Stimulated activated CD4-positive, alpha-beta T cell treated with anti-CD3 and anti-CD28 coated beads, Interleukin-15, amount 100 ng/mL, for 48 hours (primary cell): ENCODE measurements around the gene DBI.
"Not testable (repeated sequence)": the region's sequence is repeated elsewhere in the genome, so short reads cannot be mapped to it uniquely, and the experiment has no call there.

ENCODE experiments used
- DNase-seq, 2 donors: peaks; one replicate each; pipeline ENCODE4 v3.0.0-alpha.2; 2020; ENCODE audit warnings: low read depth in 2 of 2

The DBI gene

DNA sequence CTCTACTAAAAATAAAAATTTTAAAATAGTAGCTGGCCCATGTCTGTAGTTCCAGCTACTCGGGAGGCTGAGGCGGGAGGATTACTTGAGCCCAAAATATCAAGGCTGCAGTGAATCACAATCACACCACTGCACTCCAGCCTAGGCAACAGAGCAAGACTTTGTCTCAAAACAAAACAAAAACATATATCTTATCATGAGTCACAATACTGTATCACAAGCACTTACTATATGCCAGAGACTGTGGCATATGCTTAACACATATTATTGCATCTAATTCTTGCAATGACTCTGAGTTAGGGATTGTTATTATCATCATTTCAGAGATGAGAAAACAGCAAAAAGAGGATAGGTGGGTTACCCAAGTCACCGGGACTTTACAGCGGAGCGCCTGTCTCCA lies 35.3 kb downstream of the DBI start:
- DNase-seq = no peak

DNA sequence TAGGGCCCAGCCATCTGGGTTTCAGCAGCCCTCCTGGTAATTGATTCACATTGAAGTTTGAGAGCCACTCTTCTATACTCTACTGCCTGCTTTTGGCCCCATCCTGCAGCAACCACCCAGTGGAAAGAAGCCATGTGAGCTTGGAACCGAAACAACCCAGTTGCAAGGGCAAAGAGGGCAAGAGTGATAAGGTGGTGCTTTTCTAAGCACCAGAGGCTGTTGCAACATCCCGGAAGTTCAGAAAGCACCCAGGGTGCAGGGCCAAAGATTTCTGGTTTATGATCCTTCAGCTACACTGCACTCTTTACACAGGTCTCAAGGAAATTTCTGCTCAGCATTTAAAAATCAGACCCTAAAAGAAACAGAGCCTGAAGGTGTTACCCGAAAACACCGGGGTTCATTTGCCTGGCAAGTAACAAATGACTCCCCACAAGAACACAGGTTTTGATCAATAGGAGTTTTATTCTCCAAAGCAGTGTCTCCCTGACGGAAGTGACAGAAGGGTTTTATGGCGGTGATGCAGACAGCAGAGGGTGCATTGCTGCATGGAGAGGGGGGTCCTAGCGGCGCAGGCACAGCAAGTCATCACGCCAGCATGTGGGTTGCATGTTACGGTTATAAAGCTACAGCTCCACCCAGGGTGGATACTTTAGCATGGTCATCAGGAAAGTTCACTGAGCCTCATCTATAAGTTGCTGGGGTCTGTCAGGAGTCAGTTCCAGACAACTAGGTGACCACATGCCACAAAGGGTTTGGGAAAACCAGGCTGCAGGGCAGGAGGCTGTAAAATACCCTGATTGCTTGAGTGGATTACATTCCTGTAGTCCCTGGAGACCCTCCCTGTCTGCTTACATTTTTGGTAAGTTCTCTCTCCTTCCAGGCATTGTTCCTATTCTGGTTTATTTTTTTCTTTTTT lies 36.1 kb downstream of the DBI start:
- no peak for DNase-seq

DNA sequence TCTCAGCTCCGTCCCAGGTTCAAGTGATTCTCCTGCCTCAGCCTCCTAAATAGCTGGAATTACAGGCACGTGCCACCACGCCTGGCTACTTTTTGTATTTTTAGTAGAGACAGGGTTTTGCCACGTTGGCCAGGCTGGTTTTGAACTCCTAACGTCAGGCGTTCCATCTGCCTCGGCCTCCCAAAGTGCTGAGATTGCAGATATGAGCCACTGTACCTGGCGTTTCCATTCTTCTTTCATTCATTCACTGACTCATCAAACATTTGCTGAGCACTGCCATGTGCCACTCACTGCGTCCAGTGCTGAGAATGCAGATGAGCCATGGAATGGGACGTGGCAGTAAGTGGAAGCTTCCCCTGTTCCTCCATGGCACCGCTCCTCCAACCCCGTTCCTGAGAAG lies 36.8 kb downstream of the DBI start:
- DNase-seq = not testable (repeated sequence)

DNA sequence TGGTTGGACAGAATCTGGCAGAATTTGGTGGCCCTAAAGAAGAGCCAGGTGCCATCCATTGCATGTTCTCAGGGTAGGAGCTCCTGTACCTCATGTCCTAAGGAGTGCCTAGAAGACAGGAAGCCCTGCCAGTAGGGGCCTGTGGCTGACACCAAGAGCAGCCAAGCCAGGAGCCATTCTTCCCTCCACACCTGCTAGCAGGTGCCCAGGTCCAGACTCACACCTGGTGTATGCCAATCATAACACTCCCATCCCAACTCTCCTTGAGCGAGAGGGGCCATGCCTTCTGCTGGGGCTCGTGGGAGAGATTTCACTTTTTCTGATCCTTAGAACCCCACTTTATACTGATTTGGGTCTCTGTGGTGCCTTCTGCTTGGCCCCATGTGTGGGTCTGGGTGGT lies 38.4 kb downstream of the DBI start:
- no peak for DNase-seq

DNA sequence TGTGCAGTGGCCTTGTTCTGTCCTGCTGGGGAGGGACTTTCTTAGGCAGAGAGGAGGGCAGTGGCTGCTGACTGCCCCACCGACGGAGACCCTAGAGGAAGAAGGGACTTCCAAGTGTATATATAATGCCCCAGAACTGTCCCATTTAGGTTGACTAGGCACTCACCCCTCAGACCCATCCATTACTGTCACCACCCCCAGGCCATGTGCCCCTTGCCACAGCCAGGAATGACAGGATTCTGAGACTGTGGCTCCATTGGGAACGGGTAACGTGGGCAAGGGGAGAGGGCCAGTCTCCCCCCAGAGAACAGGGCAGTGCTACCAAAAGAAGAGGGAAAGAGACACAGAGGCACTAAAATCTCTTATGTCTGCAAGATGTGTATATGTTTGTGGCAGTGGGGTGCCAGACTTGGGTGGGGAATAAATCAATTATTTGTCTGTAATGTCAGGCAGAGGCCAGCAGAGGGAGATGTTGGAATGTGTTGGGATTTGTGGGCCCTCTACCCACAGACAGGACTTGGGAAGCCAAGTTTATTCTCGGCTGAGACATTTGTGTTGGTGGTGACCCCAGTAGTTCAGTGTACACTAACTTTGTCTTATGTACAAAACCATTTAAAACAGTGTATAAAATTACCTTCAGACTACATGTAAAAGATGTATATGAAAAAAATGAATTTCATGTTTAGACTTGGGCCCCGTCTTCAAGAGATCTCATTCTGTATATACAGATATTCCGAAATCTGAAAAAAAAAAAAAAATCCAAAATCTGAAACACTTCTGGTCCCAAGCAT lies 40.8 kb downstream of the DBI start:
- peak in 1 of 2 donors; percentile 25 for DNase-seq

DNA sequence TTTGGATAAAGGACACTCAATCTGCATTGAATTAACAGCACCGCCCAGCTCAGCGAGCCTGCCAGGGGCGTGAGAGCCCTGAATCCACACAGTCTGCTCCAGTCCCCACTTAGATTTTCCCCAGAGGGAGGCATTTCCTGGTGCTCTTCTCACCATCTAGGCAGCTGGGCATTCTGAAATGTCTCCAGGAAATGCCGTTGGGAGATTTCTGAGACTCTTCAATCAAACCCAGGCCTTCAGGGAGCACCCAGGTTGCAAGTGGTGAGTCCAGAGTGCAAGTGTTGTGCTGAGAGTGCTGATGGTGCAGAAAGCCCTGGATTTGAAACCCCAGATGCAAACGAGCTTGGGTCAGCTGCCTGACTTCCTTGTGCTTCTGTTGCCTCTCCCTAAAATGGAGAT lies 41.4 kb downstream of the DBI start:
- no peak for DNase-seq

DNA sequence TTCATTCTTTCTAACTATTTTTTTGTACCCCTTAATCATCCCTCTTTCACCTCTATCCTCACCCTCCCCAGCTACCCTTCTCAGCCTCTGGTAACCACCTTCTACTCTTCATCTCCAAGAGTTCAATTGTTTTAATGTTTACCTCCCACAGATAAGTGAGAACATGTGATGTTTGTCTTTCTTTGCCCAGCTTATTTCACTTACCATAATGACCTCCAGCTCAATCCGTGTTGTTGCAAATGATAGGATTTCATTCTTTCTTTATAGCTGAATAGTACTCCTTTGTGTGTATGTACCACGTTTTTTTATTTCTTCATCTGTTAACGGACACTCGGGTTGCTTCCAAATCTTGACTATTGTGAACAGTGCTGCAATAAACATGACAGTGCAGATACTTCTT lies 42.7 kb downstream of the DBI start:
- no peak for DNase-seq

DNA sequence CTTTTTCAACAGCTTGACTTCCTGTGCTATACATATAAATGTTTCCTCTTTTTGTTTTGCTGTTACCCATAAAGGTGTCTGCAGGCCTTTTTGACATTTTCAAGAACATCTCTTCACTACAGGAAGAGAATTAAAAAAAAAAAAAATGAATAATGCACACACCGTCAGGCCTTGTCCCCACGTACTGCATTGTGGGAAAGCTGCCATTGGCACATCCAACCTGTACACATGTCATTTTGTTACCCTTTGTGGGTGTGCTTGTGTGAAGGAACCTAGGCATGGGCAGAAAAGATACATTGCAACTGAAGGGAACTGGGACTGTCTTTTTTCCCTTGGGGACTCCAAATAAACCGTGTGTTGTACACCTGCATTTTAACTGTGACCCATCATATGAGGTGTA lies 48.1 kb downstream of the DBI start:
- DNase-seq = no peak

DNA sequence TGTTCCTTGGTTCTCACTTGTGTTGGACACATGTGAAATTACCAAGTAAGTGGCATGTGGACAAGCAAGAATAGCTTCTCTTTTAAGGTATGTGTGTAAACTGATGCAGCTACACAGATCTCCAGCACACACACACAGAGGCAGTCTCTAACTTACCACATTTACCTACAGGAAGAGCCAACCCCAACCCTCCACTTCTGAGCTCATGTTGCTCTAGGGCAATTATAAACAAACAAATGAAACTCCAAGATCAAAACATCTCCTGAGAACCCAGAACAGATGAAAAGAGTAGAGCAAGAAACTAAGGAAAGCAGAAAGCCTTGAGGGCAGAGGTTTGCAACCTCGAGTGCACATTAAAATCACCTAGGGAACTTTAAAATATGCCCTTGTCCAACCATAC lies 48.9 kb downstream of the DBI start:
- DNase-seq = no peak

DNA sequence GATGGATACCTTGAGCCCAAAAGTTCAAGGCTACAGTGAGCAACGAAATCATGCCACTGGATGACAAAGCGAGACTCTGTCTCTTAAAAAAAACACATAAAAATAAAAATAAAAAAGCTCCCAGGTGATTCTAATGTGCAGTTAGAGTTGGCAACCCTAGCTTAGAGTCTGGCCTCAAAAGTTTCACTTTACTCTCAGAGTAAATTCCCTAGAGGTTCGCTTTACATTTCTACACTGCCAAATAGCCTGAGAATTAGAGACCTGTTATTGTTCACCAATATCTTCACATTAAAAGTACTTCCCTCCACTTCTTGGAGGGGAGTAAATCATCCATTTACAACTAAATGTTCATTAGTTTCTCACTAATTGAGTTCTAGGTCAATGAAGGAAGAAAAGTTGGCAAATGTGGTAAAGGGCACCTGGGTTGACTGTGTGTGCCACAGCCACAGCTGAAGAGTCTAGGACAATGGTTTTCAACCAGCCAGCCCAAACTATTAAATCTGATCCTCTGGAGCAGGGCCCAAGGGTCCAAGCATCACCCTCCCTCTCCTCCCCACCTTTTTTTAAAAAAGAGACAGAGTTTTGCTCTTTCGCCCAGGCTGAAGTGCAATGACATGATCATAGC lies 49.6 kb downstream of the DBI start:
- no peak for DNase-seq

DNA sequence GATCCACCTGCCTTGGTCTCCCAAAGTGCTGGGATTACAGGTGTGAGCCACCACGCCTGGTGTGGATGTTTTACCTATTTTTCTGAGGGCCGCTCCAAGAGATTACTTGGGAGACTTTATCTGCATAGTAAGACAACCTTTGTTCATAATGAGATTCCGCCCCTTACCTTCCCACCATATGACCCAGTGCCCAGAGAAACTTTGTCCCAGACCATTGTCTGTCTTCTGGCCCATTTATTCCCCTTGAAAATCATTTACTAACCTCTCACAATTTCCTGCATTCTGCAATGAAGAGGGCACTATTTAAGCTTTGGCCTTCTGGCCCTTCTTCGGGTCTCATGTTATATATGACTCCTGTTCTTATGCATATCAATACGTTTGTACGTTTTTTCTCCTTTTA lies 51.1 kb downstream of the DBI start:
- DNase-seq = no peak

DNA sequence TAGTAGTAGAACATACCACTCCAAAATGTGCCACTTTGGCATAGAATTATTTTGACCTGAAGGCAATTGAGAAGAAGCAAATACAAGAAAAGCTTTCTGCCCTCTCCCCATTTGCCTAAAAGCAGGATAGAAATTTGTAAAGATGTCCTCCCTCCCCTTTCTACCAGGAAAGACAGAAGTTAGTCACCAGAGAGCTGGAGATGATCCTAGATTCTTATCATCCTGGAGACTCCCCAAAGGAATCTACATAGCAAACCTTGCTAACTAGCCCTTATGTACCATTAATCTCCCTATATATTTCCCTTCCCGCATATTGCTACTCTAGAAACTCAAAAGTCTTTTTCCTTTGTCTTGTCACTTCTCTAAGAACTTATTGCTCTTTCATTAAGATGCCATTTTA lies 52.3 kb downstream of the DBI start:
- no peak for DNase-seq

DNA sequence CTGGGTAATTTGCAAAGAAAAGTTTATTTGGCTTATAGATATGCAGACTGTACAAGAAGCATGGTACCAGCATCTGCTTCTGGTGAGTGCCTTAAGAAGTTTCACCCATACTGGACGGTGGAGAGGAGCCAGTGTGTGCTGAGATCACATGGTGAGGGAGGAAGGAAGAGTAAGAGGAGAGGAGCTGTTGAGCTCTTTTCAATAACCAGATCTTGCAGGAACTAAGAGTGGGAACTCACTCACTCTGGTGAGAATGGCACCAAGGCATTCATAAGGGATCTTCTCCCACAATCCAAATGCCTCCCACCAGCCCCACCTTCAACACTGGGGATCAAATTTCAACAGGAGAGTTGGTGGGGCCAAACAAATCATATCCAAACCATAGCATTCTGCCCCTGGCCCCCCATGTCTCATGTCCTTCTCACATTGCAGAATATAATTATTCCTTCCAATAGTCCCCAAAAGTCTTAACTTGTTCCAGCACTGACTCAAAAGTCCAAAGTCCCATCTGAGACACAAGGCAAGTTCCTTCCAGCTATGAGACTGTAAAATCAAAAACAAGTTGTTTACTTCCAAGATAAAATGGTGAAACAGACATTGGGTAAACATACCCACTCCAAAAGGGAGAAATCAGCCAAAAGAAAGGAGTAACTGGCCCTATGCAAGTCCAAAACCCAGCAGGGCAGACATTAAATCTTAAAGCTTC lies 53.2 kb downstream of the DBI start:
- no peak for DNase-seq

DNA sequence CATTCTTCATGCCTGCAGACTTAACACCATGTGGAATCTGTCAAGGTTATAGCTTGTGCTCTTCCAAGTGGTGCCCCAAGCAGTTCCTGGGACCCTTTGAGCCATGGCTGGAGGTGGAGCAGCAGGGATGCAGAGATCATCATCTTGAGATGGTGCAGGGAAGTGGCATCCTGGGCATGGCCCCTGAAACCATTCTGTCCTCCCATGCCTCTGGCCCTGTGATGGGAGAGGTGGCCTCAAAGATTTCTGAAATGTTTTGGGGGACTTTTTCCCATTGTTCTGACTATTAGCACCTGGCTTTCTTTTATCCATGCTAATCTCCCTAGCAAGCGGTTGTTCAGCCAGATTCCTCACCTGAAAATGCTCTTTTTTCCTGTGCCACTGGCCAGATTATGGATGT lies 54.5 kb downstream of the DBI start:
- DNase-seq = no peak

DNA sequence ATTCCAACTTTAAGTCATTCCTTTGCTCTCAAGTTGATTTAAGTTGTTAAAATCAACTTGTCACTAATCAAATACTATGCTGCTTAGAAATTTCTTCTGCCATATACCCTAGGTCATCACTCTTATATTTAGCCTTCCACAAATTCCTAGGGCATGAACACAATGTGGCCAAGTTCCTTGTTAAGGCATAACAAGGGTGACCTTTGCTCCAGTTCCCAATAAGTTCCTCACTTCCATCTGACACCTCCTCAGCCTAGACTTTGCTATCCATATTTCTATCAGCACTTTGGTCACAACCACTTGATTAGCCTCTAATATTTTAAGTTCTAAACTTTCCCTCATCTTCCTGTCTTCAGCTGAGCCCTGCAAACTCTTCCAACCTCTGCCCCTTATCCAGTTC lies 55.0 kb downstream of the DBI start:
- no peak for DNase-seq
